ENCODE measurements around the gene DYNC1H1.
"Not testable (repeated sequence)": the region's sequence is repeated elsewhere in the genome, so short reads cannot be mapped to it uniquely, and the experiment has no call there.

DYNC1H1 gene

DNA sequence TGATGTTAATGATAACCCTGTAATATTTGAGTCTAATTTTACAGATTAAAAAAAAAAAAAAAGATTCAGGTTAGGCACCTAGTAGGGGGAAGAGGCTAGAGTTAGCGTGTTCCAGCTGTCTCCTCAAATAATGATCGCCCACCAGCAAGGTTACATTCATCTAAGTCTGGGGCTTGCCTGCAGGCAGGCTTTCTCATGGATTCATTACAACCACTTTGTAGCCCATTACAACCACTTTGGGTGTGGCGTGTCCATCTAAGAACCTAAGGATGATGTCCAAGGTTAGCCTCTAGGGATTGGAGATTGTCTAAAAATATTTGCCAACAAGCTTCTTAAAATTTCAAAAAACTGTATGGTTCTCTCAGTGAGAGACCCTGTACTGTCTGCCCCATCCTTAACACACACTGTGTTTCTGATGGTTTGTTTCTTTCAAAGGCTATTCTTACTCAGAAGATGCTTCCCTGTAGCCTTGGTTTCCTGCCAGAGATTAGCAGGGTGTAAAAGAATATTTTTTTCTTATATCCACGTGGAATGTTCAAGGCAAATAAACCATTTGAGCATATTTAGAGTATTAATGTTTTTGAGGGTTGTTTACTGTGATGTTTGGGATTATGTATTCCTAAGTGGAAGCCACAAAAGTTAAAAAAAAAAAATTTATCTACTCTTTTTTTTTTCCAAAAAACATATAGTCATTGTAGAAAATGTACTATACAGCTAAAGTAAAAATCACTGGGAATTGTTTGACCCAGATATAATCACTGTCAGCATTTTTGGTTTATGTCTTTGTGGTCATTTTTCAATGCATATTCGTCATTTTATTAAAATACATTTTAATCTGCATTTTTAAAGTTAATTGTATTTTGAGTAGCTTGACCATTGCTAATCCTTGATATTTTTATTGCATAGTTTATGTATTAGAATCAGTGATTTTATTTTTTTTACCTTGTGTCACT, 1.7 kb downstream of the DYNC1H1 start:
- DNase-seq: peak; percentile 21

DNA sequence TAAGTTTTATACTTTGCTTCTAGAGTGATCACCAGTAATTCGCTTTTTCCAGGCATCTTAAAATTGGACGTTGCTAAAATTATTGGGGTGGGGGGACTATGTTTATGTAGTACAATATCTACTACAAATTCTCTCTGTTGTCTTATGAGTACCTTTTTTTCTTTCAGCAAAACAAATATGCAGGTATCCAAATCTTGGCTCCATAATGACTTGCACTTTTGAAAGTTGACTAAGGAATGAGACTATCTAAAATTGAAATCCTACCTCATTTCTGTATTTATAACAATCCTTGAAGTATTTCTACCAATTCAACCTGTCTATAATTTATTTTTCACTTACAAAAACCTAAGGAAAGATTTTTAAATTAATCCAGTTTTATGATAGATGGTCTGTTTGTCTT, 2.4 kb downstream of the DYNC1H1 start:
- DNase-seq: no peak

DNA sequence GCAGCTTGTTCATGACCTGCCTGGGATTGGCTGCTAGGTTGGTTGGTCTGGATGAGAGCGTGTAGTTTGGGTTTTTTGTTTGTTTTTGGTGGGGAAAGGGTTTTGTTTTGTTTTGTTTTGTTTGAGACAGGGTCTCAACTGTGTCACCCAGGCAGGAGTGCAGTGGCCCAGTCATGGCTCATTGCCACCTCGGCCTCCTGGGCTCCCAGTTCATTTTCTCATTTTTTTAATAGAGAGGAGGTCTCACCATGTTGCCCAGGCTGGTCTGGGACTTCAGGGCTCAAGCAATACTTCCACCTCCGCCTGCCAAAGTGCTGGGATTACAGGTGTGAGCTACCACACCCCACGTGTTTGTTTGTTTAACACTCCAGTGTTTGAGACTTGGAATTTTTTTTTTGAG, 3.8 kb downstream of the DYNC1H1 start:
- DNase-seq: no peak

DNA sequence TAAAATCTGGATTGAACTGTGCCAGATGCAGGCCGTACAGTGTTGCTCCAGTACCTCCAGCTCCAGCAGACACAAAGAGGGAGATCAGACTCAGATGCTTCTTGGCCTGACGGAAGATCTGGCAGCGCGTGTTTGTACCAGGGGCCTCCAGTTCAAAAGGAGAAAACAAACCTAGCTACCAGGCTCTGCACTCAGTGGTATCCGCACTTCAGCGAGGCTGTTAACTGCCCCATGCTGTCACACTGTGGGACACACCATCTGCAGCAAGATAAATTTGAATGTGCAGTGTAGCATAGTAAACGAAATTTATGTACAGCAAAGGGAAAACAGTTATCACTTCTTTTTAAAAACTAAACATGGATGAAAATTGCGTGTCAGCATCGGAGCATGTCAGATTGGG, 5.1 kb downstream of the DYNC1H1 start:
- DNase-seq: no peak

DNA sequence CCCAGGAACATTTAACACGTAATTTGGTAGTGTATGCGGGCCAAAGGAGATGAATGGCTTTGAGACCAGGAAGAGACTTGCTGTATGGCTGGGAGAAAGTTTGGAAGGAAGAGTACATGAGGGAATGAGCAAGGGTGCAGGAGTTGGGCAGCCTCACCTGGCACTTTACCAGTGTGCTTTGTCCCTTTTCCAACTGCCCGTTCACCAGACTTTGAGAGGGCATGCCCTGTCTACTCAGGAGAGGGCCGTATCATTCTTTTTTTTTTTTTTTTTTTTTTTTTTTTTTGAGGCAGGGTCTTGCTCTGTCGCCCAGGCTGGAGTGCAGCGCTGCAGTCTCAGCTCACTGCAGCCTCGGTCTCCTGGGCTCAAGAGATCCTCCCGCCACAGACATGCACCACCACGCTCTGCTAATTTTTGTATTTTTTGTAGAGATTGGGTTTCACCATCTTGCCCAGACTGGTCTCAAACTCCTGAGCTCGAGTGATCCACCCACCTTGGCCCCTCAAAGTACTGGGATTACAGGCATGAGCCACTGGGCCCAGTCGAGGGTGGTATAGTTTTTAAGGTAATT, 6.5 kb downstream of the DYNC1H1 start:
- no peak for DNase-seq

DNA sequence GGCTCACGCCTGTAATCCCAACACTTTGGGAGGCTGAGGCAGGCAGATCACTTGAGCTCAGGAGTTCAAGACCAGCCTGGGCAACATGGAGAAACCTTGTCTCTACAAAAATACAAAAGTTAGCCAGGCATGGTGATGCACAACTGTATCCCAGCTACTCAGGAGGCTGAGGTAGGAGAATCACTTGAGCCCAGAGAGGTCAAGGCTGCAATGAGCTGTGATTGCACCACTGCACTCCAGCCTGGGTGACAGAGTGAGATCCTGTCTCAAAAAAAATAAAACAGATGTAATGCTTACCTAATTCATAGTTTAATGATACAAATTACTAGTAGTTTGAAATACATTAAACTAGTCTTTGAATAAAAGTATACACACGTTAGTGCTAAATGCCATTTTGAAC, 7.1 kb downstream of the DYNC1H1 start:
- DNase-seq: not testable (repeated sequence)

DNA sequence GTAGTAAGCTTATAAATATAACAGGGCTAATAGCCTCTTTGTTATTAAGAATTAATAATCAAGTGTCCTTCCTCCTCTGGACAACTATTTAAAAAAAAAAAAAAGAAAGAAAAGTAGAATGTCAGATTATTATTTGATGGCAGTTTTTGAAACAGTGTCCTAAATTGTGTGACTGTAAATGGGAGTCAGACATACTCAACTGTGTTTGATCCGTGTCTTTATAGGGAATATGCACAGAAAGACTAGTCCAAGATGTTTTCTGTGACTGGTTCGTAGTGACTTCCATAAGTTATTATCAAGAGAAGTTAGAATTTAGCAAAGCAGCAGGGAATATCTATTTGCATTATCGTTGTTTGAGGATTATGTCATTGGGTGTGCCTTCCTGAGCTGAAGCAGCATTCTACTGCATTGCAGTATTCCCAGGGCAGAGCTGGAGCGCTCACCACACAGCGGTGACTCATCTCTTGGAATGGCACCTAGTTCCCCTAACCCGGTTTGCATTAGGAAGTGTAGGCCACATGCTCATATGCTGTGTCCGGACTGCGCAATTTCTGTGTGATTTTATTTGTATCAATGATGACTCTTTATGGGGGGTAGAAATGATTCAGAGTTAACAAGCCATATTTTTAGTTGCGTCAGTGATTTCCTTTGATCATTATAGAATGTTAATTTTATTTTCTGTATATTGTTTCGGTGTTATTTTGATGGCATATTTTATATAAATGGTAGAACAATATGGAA, 7.9 kb downstream of the DYNC1H1 start:
- DNase-seq: no peak

DNA sequence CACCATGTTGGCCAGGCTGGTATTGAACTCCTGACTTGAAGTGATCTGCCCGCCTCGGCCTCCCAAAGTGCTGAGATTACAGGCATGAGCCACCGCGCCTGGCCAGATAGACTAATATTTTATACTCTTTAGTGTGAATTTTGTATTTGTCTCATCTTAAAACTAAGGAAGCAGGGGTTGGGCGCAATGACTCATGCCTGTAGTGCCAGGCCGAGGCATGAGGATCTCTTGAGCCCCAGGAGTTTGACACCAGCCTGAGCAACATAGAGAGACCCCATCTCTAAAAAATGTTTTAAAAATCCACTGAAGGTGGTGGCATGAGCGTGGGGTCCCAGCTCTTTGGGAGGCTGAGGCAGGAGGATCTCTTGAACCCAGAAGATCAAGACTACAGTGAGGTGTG, 9.0 kb downstream of the DYNC1H1 start:
- DNase-seq: peak; percentile 10

DNA sequence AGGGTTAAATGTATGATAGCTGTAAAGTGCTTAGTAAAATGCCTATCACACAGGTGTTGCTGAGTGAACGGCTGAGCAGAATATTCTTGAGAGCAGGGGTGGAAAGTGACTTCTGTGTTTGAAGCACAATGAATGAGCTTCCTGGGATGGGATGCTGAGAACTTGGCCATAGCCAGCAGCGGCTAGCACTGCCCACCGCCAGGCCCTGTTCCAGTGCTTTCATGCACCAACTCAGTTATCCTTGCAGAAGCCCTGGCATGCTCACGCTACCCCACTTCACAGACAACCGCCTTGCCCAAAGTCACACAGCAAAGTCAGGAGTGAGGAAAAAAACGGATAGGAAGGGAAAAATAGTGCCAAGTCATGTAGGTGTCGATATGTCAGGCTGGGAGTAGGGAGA, 10.9 kb downstream of the DYNC1H1 start:
- DNase-seq: no peak

DNA sequence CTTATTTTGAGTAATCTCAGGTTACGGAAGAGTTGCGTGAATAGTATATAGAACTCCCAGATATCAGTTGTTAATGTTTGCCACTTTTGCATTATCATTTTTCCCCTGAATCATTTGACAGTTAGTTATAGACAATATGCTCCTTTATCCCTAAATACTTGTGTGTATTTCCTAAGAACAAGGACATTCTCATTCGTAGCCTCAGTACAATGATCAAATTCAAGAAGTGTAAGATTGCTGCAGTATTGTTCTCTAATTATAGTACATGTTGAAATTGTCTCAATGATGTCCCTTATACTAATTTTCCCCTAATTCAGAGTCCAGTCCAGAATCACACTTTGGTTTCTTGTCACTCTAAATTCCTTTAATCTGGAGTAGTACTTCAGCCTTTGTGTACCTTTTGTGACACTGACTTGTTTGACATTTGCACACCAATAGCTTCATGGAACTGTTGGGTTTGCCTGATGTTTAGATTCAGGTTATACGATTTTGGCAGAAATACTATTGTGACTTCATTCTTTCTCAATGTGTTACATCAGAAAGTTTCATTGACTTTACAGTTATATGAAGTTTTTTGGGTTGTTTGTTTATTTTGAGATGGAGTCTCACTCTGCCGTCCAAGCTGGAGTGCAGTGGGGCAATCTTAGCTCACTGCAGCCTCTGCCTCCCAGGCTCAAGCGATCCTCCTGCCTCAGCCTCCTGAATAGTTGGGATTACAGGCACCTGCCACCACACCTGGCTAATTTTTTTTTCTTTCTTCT, 13.1 kb downstream of the DYNC1H1 start:
- no peak for DNase-seq

DNA sequence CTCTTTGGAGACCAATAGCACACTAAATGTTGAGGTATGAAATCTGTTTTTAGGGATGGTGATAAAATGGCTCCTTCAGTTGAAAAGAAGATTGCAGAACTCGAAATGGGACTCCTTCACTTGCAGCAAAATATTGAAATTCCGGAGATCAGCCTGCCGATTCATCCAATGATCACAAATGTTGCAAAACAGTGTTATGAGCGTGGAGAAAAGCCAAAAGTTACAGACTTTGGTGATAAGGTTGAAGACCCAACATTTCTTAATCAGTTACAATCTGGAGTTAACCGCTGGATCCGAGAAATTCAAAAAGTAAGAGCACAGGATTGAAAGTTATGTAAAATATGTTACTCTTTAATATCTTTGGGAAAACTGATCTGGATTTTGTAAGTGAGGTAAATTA, 15.3 kb downstream of the DYNC1H1 start:
- no peak for DNase-seq

DNA sequence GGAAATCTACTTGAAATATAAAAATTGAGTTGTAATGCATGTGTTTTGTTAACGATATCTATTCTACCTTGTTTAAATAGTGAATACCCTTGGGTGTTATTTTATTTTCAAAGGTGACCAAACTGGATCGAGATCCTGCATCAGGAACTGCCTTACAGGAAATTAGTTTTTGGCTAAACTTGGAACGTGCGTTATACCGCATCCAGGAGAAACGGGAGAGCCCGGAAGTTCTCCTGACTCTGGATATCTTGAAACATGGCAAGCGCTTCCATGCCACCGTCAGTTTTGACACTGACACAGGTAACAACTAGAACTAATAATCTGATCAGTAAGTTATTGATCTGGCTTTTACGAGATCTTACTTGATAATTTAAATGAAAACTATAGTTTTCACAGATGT, 15.9 kb downstream of the DYNC1H1 start:
- DNase-seq: no peak

DNA sequence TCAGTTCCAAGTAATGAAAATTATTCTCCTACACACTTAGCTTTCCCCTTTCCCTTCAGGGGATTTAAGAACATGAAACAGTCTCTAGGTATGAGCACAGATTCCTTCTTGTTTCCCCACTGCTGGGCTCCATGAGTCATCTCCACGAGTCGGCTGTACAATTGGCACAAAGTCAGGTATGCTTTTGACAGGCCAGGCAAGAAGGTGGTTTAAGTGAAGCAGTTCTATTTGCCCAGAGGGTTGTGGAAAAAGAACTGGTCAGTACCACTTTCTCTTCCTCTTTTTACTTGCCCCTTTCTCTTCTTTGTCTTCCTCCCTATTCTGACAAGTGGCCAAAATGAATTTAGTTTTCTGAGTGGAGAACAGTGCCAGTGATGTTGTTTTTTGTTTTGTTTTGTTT, 16.3 kb downstream of the DYNC1H1 start:
- DNase-seq: peak; percentile 20

DNA sequence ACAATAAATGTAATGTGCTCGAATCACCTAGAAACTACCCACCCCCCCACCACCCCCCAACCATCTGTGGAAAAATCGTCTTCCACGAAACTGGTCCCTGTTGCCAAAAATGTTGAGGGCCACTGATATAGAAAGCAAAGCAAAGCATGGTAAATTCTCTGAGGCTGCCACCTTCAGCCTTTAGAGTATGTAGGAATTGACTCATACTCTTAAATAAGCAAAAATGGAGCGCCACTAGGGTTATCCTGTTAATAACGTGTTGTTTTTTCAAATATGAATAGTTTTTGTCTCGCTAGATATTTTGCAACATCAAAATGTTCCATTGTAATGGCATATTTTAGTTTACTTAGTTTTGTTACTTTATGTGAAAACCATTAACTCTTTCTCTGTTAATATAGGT, 18.2 kb downstream of the DYNC1H1 start:
- no peak for DNase-seq

DNA sequence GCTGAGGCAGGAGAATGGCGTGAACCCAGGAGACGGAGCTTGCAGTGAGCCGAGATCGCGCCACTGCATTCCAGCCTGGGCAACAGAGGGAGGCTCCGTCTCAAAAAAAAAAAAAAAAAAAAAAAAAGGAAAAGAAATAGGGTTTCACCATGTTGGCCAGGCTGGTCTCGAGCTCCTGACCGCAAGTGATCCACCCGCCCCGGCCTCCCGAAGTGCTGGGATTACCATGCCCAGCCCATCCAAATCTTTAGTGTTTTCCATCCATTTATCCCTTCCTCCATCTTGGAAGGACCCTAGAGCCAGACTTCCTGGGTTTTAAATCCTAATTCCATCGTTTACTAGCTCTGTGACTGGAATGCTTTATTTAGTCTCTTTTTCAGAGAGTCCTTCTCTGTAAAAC, 20.5 kb downstream of the DYNC1H1 start:
- not testable (repeated sequence) for DNase-seq

DNA sequence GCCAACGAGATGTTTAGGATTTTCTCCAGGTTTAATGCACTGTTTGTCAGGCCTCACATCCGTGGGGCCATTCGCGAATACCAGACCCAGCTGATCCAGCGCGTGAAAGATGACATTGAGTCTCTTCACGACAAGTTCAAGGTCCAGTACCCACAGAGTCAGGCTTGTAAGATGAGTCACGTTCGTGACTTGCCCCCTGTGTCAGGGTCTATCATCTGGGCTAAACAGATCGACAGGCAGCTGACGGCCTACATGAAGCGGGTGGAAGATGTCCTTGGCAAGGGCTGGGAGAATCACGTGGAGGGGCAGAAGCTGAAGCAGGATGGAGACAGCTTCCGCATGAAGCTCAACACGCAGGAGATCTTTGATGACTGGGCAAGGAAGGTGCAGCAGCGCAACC, 21.6 kb downstream of the DYNC1H1 start:
- no peak for DNase-seq

DNA sequence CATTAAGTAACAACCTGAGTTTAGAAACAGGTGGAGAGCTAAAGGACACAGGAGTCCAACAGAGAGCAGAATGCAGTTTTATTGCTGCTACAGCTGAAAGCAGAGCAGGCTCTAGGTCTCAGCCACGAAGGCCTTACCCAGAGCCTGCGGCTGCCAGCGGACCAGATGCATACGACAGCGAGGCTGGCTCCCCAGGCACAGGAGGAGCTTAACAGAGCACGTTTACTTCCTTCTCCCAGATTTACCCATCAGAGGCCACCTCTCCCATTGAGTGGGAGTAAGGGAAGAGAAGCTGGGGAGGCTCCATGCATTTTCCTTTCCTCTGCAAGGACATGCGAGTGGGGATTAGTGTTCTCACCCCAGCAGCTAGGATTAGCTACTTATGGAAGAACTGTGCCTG, 22.6 kb downstream of the DYNC1H1 start:
- no peak for DNase-seq

DNA sequence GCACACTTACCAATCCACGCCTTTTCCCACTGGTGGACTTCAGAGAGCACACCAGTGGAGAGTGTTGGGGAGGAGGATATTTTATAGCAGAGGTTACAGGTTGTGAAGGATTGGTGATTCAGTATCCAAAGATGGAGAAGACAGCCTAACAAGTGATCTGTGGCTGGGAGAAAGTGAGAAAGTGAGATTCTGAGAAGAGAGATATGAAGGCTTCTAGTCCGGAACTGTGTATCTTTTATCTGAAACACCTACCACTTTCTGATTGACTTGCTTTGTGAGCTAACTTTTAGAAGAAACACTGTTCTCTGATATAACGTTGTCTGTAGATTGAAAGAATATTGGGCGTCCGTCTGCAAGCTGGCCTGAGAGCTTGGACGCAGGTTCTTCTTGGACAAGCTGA, 24.0 kb downstream of the DYNC1H1 start:
- peak; percentile 41 for DNase-seq

DNA sequence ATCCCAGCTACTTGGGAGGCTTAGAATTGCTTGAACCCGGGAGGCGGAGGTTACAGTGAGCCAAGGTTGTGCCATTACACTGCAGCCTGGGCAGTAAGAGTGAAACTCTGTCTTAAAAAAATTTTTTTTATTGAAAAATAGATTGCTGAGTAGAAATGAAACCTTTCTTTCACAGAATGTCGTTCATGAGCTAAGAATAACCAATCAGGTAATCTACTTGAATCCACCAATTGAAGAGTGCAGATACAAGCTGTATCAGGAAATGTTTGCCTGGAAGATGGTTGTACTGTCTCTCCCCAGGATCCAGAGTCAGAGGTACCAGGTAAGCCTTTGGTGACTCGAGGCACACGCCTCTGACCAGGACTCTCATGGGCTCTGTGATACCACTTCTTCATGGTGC, 27.0 kb downstream of the DYNC1H1 start:
- peak; percentile 54 for DNase-seq

DNA sequence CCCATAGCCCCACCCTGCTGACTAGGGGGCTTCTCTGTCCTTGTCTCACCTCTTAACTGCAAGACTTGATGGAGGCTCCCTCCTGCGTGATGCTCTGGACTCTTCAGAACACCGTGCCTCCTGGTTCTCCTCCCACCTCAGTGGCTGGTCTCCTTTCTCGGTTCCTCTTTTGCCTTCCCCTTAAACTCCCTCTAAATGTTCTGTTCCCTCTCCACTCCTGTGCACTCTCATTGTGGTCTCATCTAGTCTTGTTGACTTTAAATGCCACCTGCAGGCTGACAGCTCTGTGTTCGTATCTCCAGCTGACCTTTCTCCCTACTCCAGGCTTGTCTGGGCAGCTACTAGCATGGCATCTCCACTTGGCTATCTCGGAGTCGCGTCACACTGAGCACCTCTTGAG, 28.3 kb downstream of the DYNC1H1 start:
- DNase-seq: no peak

DNA sequence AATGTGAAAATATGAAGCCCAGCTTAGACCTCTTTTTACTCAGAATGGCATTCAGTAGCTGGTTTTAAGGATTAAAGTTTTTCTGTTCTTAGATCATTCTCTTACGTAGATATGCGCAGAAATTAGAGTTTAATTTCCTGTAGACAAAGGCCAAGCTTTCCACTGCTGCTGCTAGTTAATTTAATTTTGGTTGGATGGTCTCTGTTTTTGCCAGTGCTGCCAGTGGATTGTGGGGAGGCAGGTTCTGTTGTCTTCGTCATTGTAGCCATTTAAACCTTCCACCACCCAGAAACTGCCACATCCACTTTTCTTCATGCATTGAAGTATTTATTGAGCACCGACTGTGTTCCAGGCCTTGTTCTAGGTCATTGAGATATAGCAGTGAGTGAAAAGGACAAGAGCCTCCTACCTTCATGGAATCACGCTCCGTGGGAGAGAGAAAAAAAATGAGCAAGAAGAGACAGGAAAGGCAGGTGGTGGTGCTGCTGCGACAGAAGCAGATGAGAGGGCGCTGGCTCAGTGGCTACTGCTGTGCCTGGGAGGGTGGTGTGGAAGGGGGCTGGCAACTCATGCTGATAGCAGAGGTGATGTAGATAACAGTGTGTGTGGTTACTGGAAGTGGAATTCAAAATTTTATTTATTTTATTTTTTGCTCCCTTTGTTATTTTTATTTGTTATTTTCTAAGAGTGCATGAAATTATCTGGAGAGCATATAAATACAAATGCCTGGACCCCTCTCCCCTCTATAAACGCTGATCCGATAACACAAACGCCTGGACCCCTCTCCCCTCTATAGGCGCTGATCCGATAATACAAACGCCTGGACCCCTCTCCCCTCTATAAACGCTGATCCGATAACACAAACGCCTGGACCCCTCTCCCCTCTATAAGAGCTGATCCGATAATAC, 33.3 kb downstream of the DYNC1H1 start:
- no peak for DNase-seq

DNA sequence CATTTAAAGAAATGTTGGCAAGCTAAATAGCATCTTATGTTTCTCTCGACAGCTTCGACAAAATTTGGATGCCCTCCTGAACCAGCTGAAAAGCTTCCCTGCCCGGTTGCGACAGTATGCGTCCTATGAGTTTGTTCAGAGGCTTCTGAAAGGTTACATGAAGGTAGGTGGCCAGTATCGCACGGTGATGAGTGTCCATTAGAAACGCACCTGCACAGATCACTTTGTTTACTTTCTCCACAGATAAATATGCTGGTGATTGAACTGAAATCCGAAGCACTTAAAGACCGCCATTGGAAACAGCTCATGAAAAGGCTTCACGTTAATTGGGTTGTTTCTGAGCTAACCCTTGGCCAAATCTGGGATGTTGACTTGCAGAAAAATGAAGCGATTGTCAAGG, 36.5 kb downstream of the DYNC1H1 start:
- no peak for DNase-seq

All from activated CD4-positive, alpha-beta T cell treated with anti-CD3 and anti-CD28 coated beads, Interleukin-2, amount 50 U/mL, for 16 hours (primary cell).